HG03575 (cell line): ENCODE measurements around the gene NPIPA5.
"Not testable (repeated sequence)": the region's sequence is repeated elsewhere in the genome, so short reads cannot be mapped to it uniquely, and the experiment has no call there.

Experiments used
- ATAC-seq: cut with Tn5 transposase; IDR thresholded peaks from one replicate; pipeline ENCODE4 v1.9.1; 2021; ENCODE audit not compliant: unreplicated experiment, insufficient number of reproducible peaks, low FRiP score; ENCODE audit errors: extremely low read depth

NPIPA5 gene

DNA sequence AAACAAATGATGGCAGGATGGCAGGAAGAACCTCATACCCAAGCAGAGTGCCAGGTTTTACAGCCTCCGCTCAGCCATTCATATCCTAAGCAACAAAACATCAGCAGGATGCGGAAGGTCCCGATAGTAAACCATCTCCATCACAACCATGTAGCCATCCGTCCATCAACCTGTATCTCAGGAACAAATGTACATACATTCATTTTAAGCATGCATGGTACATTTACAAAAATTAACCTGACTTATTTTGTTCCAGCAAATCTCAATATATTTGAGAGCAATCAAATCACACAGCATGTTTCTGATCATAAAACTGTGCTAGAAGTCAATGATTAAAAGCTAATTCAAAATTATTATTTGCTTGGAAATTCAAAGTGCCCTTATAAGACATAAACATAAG lies at the start of gene NPIPA5:
Gene NPIPA5 (minus strand): TSS at position 101 of the 400 bp plus-strand sequence. CDS start 0 bp downstream, at position 101.
- ATAC-seq: not testable (repeated sequence)

DNA sequence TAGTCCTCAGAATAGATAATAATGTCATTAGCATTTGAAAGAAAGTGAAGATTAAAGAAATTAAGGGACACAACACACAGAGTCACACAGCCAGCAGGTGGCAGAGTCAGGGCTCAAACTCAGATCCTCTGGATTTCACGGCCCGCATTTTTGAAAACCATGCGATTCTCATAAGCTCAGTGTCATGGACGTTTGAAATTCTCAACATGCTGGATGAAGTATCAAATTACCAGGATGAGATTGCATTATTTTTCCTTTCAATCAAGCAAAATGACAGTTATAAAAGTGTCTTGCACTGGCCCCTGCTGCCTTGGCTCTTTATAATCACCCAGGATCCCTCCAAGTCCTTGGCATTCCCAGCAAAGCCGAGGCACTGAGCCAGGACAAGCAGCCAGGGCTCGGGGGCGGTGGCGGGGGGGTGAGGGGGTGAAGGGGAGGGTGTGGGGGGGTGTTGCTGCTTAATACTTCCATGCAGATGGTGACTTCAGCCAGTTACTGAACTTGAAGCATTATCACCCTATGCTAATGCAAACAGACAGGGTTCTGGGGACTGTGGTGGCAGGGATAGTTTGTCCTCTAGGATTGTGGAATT lies 49.6 kb upstream of the NPIPA5 start:
- ATAC-seq: no peak

DNA sequence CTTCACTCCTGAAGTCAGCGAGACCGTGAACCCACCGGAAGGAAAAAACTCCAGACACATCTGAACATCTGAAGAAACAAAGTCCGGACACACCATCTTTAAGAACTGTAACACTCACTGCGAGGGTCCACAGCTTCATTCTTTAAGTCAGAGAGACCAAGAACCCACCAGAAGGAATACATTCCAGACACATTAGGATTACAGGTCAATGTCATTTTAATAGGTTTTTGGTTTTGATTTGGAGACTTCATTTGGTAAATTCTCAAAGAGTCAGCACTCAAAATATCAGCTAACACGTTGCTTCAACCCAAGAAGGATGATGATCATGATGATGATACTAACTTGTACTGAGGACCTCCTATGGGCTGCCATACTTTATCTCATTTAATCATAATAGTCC lies 48.7 kb upstream of the NPIPA5 start:
- no peak for ATAC-seq

DNA sequence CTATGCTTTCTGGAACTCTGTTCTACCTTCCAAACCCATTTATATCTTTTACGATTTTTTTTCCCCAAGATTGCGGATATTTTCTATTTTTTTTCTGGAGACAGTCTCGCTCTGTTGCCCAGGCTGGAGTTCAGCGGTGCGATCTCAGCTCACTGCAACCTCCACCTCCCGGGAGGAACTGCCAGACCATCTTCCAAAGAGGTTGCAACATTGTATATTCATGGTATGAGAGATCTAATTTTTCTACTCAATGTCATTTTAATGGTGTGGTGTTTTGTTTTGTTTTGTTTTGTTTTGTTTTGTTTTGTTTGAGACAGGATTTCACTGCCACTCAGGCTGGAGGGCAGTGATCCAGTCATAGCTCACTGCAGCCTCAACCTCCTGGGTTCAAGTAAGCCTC lies 47.8 kb upstream of the NPIPA5 start:
- ATAC-seq: no peak

DNA sequence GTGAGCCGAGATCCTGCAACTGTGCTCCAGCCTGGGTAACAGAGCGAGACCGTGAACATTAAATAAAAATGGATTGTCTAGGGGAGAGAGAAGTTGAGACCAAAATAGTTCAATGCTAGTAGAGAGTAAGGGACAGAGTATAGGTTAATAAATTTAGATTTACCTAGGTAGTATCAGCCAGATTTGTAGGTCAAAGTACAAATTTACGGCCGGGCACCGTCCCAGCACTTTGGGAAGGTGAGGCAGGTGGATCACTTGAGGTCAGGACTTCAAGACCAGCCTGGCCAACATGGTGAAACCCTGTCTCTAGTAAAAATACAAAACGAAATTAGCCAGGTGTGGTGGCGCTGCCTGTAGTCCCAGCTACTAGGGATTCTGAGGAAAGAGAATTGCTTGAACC lies 44.1 kb upstream of the NPIPA5 start:
- ATAC-seq: no peak

DNA sequence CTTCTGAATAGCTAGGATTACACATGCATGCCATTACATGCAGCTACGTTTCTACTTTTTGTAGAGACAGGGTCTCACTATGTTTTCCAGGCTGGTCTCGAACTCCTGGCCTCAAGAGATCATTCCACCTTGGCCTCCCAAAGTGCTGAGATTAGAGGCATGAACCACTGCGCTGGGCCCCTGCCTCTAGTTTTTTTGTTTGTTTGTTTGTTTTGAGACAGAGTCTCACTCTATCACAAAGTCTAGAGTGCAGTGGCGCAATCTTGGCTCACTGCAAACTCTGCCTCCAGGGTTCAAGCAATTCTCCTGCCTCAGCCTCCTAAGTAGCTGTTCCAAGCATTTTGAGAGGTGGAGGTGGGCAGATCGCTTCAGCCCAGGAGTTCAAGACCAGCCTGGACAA lies 43.6 kb upstream of the NPIPA5 start:
- not testable (repeated sequence) for ATAC-seq

DNA sequence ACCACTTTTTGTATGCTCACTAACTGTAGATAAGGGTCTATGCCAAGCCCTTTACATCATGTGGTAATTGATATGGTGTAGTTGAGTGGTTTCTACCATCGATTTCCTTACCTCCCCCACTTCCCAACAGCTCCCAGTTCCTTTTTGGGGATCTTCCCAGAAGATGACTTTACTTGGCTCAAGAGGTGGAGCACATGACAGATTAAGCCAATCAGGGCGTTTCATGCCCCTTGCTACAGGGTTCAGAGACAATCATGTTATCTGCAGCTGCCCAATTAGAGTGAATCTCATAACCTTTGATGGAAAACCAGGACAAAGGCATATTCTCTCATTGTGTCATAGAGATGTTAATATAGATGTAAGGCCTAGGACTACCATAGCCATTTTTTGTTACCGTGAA lies 40.1 kb upstream of the NPIPA5 start:
- no peak for ATAC-seq

DNA sequence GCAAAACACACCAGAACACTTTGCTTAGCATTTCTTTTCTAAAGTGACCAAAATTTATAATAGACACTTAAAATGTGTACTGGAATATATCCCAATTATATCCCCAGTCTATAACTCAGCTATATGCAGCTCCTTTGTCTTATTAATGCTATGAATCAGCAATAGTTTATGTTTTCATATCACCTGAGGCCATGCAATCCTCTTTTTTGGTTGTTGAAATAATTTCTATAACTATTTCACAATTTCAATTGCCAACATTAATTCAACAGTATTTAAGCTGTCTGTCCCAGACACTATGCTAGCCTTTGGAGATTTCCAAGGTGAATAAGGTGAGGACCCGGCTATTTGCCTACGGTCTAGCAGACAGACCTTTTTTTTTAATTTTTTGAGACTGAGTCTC lies 39.1 kb upstream of the NPIPA5 start:
- no peak for ATAC-seq

DNA sequence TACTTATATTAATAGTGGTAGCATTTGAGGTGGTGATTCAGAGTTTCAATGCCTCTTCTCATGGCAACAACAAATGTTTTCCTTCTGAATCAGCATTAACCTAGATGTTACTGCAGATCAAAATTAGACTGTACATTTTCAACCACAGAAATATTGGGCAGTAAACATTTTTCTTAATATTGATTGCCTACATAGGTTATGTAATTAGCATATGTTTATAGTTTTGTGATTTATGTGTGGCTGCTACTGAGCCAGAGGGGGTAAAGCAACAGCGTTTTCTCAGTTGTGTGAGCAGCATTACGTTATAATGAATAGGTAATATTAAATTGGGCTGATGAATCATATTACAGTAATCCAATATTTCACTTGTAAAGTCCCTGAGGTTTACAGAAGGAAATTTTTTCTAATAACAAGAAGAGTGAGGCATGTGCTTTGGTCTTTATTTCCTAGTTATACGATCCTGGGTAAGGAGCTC lies 37.5 kb upstream of the NPIPA5 start:
- no peak for ATAC-seq

DNA sequence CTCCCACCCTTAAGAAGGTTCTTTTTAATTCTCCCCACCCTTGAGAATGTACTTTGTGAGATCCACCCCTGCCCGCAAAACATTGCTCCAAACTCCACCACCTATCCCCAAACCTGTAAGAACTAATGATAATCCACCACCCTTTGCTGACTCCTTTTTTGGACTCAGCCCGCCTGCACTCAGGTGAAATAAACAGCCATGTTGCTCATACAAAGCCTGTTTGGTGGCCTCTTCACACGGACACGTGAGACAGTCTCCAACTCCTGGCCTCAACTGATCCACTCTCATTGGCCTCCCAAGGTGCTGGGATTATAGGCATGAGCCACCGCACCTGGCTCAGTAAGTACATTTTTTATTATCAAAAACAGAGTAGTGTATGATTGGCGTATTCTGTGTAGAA lies 31.4 kb upstream of the NPIPA5 start:
- not testable (repeated sequence) for ATAC-seq

DNA sequence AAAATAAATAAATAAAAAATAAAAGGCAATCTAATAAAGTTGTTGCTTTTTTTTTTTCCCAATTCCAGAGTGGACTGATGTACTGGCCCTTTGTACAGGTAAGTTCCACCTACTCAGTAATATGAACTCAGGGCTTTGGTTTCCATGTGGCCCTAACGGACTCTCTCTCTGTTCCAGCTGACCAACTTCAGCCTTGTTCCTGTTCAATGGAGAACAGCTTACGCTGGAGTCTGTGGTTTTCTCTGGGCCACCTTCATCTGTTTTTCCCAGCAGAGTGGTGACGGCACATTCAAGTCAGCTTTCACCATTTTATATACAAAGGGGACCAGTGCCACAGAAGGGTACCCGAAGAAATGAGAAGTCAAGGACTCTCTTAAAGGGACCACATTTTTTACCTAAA lies 29.7 kb upstream of the NPIPA5 start:
- not testable (repeated sequence) for ATAC-seq

DNA sequence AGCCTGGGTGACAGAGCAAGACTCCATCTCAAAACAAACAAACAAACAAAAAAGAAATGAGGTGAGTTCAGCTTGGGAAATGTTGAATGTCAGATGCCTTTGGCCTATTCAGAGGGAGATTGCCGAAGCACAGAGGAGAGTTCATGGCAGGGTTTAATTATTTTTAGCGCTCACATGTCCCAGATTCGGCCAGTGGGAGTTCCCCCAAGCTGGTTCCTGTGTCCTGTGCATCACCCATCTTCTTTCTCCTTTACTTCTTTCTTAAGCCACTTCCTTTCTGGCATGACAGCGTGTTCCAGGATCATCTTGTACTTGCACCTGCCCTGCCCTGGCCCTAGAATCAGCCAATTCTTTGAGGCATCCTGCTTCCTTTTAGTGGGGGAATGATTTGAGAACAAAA lies 26.7 kb upstream of the NPIPA5 start:
- ATAC-seq: no peak

DNA sequence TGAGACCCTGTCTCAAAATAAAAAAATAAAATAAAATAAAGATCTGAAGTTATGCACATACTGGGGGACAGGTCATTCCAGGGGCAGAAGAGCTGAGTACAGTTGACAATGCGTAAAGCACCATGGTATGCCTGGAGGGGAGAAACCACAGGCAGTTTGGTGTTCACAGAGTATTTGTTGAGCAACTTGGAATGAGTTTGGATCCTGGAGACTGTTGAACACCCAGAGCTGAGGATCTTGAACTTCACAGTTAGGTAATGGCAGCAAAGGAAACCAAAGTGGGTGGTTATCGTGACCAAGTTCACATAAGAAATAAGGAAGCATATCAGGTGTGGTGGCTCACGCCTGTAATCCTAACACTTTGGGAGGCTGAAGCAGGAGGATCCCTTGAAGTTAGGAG lies 26.0 kb upstream of the NPIPA5 start:
- ATAC-seq: not testable (repeated sequence)

DNA sequence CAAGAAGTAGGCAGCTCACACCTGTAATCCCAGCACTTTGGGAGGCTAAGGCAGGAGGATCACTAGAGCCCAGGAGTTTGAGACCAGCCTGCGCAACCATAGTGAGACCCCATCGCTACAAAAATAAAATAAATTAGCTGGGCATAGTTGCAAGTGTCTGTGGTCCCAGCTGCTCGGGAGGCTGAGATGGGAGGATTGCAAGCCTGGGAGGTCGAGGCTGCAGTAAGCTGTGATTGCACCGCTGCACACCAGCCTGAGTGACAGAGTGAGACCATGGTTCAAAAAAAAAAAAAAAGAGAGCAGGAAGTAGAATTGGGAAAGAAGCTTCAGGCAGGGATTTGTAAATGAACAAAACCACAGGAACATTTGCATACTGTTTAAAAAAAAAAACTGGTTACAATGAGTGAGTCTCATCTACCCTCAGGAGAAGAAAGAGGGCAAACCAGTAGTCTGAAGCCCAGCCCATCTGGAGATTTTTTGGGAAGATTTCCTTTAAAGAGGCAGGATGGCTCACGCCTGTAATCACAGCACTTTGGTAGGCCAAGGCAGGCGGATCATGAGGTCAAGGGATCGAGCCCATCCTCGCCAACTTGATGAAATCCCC lies 25.4 kb upstream of the NPIPA5 start:
- ATAC-seq: no peak

DNA sequence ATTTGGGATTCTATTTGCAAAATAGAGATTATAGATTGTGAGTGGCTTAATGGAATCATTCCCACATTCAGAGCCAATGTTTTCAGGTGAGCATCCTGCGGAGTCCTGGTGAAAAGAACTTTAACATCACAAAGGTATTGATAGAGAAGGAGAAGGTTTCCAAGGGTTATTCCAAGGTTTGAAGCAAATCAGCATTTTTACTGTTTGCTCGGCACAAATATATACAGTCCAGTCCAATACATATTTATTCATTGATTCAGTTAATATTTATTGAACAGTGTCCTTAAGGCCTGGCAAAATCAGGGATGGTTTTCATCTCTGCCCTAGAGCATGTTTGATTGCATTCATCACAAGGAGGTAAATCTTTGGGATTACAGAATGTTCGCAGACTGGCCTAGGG lies 23.9 kb upstream of the NPIPA5 start:
- no peak for ATAC-seq

DNA sequence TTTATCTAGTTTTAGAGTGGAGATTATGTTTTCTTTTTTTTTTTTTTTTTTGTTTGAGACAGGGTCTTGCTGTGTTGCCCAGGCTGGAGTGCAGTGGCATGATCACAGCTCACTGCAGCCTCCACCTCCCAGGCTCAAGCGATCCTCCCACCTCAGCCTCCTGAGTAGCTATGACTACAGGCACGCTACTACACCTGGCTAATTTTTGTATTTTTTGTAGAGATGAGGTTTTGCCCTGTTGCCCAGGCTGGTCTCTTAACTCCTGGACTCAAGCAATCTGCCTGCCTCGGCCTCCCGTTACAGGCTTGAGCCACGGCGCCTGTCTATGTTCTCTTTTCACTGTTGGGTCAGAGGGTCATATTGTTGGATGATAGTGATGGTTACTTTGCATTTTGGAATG lies 22.2 kb upstream of the NPIPA5 start:
- not testable (repeated sequence) for ATAC-seq

DNA sequence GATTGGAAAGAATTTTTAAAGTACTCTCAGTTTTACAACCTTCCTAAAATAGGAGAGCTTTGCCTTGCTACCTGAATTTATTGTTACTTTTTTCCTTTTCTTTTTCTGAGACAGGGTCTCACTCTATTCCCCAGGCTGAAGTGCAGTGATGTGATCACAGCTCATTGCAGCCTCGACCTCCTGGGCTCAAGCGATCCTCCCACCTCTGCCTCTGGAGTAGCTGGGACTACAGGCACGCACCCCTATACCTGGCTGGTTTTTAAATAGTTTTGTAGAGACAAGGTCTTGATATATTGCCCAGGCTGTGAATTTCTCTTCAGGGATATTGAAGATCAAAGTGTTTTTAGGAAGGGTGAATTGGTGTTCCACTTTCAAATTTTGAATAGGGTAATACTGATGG lies 21.2 kb upstream of the NPIPA5 start:
- no peak for ATAC-seq

DNA sequence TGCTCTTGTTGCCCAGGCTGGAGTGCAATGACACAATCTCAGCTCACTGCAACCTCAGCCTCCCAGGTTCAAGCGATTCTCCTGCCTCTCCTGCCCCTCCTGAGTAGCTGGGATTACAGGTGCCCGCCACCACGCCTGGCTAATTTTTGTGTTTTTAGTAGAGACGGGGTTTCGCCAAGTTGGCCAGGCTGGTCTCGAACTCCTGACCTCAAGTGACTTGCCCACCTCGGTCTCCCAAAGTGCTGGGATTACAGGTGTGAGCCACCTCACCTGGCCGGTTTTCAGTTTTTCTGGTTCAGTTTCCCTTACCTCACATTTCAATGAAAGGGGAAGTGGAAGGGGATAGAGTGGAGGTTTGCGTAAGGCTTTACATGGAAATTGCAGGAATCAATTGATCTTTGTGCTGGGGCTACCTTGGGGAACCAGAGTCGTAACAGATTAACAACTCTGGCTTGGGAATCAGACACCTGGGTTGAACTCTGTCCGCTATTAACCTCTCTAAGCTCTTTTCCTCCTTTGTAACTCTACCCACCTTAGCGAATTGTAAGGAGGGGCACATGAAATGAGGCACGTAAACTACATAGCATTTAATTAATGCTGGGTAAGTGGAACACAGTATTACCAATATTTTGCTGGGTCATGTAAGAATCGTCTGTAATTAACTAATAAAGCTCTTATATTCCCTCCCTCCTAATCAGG lies 20.7 kb upstream of the NPIPA5 start:
- ATAC-seq: no peak

DNA sequence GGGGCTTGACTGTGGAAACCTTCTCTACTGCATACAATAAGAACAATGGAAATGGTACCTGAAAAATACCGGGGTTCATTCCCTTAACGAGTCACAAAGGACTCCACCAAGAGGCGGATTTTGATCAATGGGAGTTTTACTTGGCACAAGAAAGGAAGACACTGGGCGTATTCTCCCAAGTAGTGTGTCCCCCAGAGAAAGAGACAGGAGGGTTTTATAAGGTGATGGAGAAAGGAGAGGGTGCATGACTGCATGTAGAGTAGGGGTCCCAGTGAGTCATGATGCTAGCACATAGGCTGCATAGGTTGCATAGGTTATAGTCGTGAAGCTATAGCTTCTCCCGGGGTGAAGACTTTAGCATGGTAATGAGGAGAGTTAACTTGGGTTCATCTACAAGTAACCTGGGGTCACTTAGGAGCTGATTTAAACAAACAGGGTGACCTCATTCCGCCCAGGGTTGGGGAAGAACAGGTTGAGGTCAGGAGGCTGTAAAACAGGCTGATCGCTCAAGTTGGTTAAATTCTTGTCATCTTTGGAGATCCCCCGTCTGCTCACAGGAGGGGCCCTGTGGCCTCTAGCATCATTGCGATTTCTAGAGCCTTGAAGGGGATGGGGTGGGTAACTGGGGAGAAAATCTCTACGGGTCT lies 19.0 kb upstream of the NPIPA5 start:
- ATAC-seq: no peak

DNA sequence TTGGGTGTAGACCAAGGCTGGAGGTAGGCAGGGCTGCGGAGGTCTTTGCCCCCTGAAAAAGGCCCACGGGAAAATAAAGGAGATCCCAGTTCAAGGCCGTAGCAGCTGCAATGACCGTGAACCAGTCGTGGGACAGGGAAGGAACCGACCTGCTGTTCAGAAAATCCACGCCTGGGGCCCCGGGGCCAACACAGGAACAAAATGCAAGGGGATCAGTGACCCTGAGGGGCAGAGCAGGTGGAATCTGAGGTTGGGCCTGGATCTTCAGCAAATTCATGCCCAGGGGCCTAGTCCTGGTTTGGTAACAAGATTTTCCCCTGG lies 18.4 kb upstream of the NPIPA5 start:
- ATAC-seq: not testable (repeated sequence)
